CD4-positive, CD25-positive, alpha-beta regulatory T cell (primary cell): ENCODE measurements around the gene OLFM2. TPM values are rescaled to one million over a fixed set of nuclear protein-coding genes. Genes with fewer than 3 reads are reported as not detected.
"Not testable (repeated sequence)": the region's sequence is repeated elsewhere in the genome, so short reads cannot be mapped to it uniquely, and the experiment has no call there.

ENCODE experiments used
- ATAC-seq, 2 donors: fragments of 150-1000 bp; cut with Tn5 transposase; one replicate each; pipeline ENCODE4 v1.10.0; 2021; ENCODE audit warnings: low read depth in 2 of 2, moderate number of reproducible peaks in 2 of 2, moderate library complexity in 1 of 2
- DNase-seq, 3 donors: peaks; one replicate each; pipeline versions ENCODE4 v3.0.0 to v3.0.0-alpha.2; 2012 to 2022; ENCODE audit warnings: mixed read lengths in 1 of 3
- H3K27ac ChIP-seq: one replicate; pipeline ENCODE4 v1.7.0; 2013; ENCODE audit warnings: mild to moderate bottlenecking, low read length; ENCODE audit not compliant: insufficient read depth, poor library complexity, severe bottlenecking
- H3K27me3 ChIP-seq: one replicate; pipeline ENCODE4 v1.7.0; 2013; ENCODE audit warnings: low read length; ENCODE audit not compliant: control insufficient read depth, insufficient read depth
- H3K36me3 ChIP-seq: one replicate; pipeline ENCODE4 v1.7.0; 2013; ENCODE audit warnings: mild to moderate bottlenecking, low read length, moderate library complexity; ENCODE audit not compliant: control insufficient read depth, insufficient read depth
- H3K4me1 ChIP-seq: 2 replicates; pipeline ENCODE4 v1.7.0; 2013; ENCODE audit warnings: mild to moderate bottlenecking, low read length; ENCODE audit not compliant: insufficient read depth, control insufficient read depth, poor library complexity, severe bottlenecking
- H3K4me3 ChIP-seq: one replicate; pipeline ENCODE4 v1.7.0; 2013; ENCODE audit warnings: low read depth, mild to moderate bottlenecking, low read length, moderate library complexity
- H3K9me3 ChIP-seq, 2 experiments: 1 replicate in 1 of 2; 2 replicates in 1 of 2; pipeline ENCODE4 v1.7.0; 2013; ENCODE audit warnings: low read length in 2 of 2, mild to moderate bottlenecking in 1 of 2, moderate library complexity in 1 of 2; ENCODE audit not compliant: control insufficient read depth in 2 of 2
- H3K27ac Mint-ChIP-seq, 3 donors: one replicate each; pipeline ENCODE4 v1.8.0; 2020 to 2022; ENCODE audit warnings: mild to moderate bottlenecking in 3 of 3, mixed read lengths in 3 of 3, moderate library complexity in 2 of 3
- H3K27me3 Mint-ChIP-seq: one replicate; pipeline ENCODE4 v1.8.0; 2022; ENCODE audit warnings: mild to moderate bottlenecking, mixed read lengths
- H3K36me3 Mint-ChIP-seq: one replicate; pipeline ENCODE4 v1.8.0; 2020; ENCODE audit warnings: mixed read lengths
- H3K4me1 Mint-ChIP-seq, 4 donors: one replicate each; pipeline ENCODE4 v1.8.0; 2020 to 2022; ENCODE audit warnings: mixed read lengths in 4 of 4, mild to moderate bottlenecking in 1 of 4
- H3K4me3 Mint-ChIP-seq, 4 donors: one replicate each; pipeline ENCODE4 v1.8.0; 2020 to 2022; ENCODE audit warnings: mild to moderate bottlenecking in 4 of 4, mixed read lengths in 4 of 4, moderate library complexity in 3 of 4
- H3K9me3 Mint-ChIP-seq, 7 donors: one replicate each; pipeline ENCODE4 v1.8.0; 2020 to 2022; ENCODE audit warnings: mixed read lengths in 7 of 7, mild to moderate bottlenecking in 3 of 7, moderate library complexity in 2 of 7
- polyA plus RNA-seq, 4 donors: library from polyadenylated mRNA; unstranded; fragments of 300-500 nt; fragmentation: Illumina TruSeq; gene quantifications; one replicate each; pipeline ENCODE4 v1.2.3, GENCODE V29; 2021
- total RNA-seq: library from RNA; stranded (reverse); gene quantifications from one replicate; pipeline ENCODE4 v1.2.3, GENCODE V29; 2022

OLFM2 gene
- total and polyA plus RNA-seq, 5 donors from 2014 or later, result 7.7 to 22.4 (median 14.4) TPM

- no peak overlapping the region for H3K4me3 Mint-ChIP-seq
- no peak for DNase-seq
- H3K9me3 ChIP-seq, result no peaks in the 10 kb centered on the region
- no peak for ATAC-seq
- H3K27ac Mint-ChIP-seq, result no peak overlapping the region
- no peaks in the 10 kb centered on the region for H3K36me3 ChIP-seq
- no peak overlapping the region for H3K27ac ChIP-seq
- H3K36me3 Mint-ChIP-seq, result no peaks in the 10 kb centered on the region
- H3K27me3 Mint-ChIP-seq, result peaks cover 17% of the 10 kb centered on the region
- no peak overlapping the region for H3K4me3 ChIP-seq
- no peaks in the 10 kb centered on the region for H3K4me1 ChIP-seq
- H3K4me1 Mint-ChIP-seq, result no peaks in the 10 kb centered on the region
- H3K27me3 ChIP-seq, result peaks cover 2% of the 10 kb centered on the region
- no peaks in the 10 kb centered on the region for H3K9me3 Mint-ChIP-seq
Measured at GRCh38 chr19:9953802-9954542, 17.7 kb upstream of the OLFM2 start.

GRCh38 chr19:9952276-9952675, 16.0 kb upstream of the OLFM2 start:
- H3K4me1 Mint-ChIP-seq, result no peaks in the 10 kb centered on the region
- ATAC-seq (no peak), DNase-seq (no peak)
- Histone ChIP-seq H3K9me3 (no peaks in the 10 kb centered on the region), H3K27ac (no peak overlapping the region), H3K27me3 (peaks cover 2% of the 10 kb centered on the region), H3K4me1 (no peaks in the 10 kb centered on the region), H3K4me3 (no peak overlapping the region), H3K36me3 (no peaks in the 10 kb centered on the region)
- no peak overlapping the region for H3K27ac Mint-ChIP-seq
- no peaks in the 10 kb centered on the region for H3K36me3 Mint-ChIP-seq
- no peak overlapping the region for H3K4me3 Mint-ChIP-seq
- H3K9me3 Mint-ChIP-seq, result no peaks in the 10 kb centered on the region
- H3K27me3 Mint-ChIP-seq, result peaks cover 25% of the 10 kb centered on the region

GRCh38 chr19:9947441-9947840, 11.1 kb upstream of the OLFM2 start:
- Mint-ChIP-seq H3K36me3 (no peaks in the 10 kb centered on the region), H3K27me3 (peaks cover 39% of the 10 kb centered on the region)
- no peak for DNase-seq

GRCh38 chr19:9946528-9947125, 10.3 kb upstream of the OLFM2 start:
- not testable (repeated sequence) for H3K36me3 Mint-ChIP-seq, H3K4me1 Mint-ChIP-seq, H3K27ac ChIP-seq, DNase-seq, H3K27me3 ChIP-seq, H3K4me1 ChIP-seq, ATAC-seq, H3K4me3 ChIP-seq, H3K36me3 ChIP-seq, H3K9me3 ChIP-seq, H3K9me3 Mint-ChIP-seq, H3K27ac Mint-ChIP-seq, H3K4me3 Mint-ChIP-seq
- H3K27me3 Mint-ChIP-seq, result peaks cover 34% of the 10 kb centered on the region

More at GRCh38 chr19:9947441-9947840, 11.1 kb upstream of the OLFM2 start:
- H3K4me1 Mint-ChIP-seq, result peaks cover 0 to 4% (median 1%) of the 10 kb centered on the region in 4 donors
- H3K36me3 ChIP-seq, result no peaks in the 10 kb centered on the region
- H3K9me3 Mint-ChIP-seq, result peaks cover 0 to 4% (median 0%) of the 10 kb centered on the region in 7 donors
- H3K9me3 ChIP-seq, result no peaks in the 10 kb centered on the region
- ATAC-seq, result no peak
- H3K27ac ChIP-seq, result no peak overlapping the region
- no peak overlapping the region for H3K4me3 Mint-ChIP-seq
- H3K27ac Mint-ChIP-seq, result no peak overlapping the region
- no peaks in the 10 kb centered on the region for H3K4me1 ChIP-seq
- peaks cover 2% of the 10 kb centered on the region for H3K27me3 ChIP-seq
- no peak overlapping the region for H3K4me3 ChIP-seq

- H3K36me3 Mint-ChIP-seq, result peaks cover 3% of the 10 kb centered on the region
- no peak overlapping the region for H3K4me3 Mint-ChIP-seq
- DNase-seq (no peak), ATAC-seq (no peak)
- peaks cover 0 to 4% (median 2%) of the 10 kb centered on the region in 4 donors for H3K4me1 Mint-ChIP-seq
- no peak overlapping the region for H3K27ac ChIP-seq
- H3K4me1 ChIP-seq, result no peaks in the 10 kb centered on the region
- H3K4me3 ChIP-seq, result no peak overlapping the region
- H3K9me3 ChIP-seq, result peaks cover 9 to 10% of the 10 kb centered on the region in 2 experiments
- H3K36me3 ChIP-seq, result no peaks in the 10 kb centered on the region
- peaks cover 5% of the 10 kb centered on the region for H3K27me3 ChIP-seq
- no peak overlapping the region for H3K27ac Mint-ChIP-seq
- H3K9me3 Mint-ChIP-seq, result peaks cover 0 to 11% (median 6%) of the 10 kb centered on the region in 7 donors
- H3K27me3 Mint-ChIP-seq, result peaks cover 39% of the 10 kb centered on the region
Measured at GRCh38 chr19:9945319-9945966, 9.1 kb upstream of the OLFM2 start.

DNA sequence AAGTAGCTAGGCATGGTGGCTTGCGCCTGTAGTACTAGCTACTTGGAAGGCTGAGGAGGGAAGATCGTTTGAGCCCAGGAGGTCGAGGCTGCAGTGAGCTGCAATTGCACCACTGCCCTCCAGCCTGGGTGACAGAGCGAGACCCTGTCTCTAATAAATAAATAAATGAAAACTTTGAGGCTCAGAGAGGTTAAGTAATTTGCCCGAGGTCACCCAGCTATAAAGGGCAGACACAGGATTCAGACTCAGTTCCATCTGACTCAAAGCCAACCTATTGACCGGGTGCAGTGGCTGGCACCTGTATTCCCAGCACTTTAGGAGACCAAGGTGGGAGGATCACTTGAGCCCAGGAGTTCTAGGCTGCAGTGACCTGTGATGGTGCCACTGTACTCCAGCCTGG, 7.4 kb upstream of the OLFM2 start:
- H3K27ac ChIP-seq, result no peak overlapping the region
- H3K4me1 ChIP-seq, result no peaks in the 10 kb centered on the region
- Mint-ChIP-seq H3K27ac (no peak overlapping the region), H3K4me3 (no peak overlapping the region), H3K27me3 (peaks cover 40% of the 10 kb centered on the region), H3K9me3 (peaks cover 0 to 11% (median 6%) of the 10 kb centered on the region in 7 donors), H3K36me3 (peaks cover 3% of the 10 kb centered on the region), H3K4me1 (peaks cover 0 to 4% (median 2%) of the 10 kb centered on the region in 4 donors)
- ATAC-seq (no peak), DNase-seq (no peak)
- H3K27me3 ChIP-seq, result peaks cover 8% of the 10 kb centered on the region
- H3K4me3 ChIP-seq, result no peak overlapping the region
- no peaks in the 10 kb centered on the region for H3K36me3 ChIP-seq
- H3K9me3 ChIP-seq, result peaks cover 9 to 10% of the 10 kb centered on the region in 2 experiments

GRCh38 chr19:9941671-9942070, 5.4 kb upstream of the OLFM2 start:
- Mint-ChIP-seq H3K4me3 (no peak overlapping the region), H3K9me3 (peaks cover 0 to 13% (median 6%) of the 10 kb centered on the region in 7 donors), H3K4me1 (peaks cover 0 to 10% (median 8%) of the 10 kb centered on the region in 4 donors), H3K27ac (no peak overlapping the region), H3K36me3 (peaks cover 3% of the 10 kb centered on the region), H3K27me3 (peaks cover 44% of the 10 kb centered on the region)
- Histone ChIP-seq H3K9me3 (peaks cover 9 to 10% of the 10 kb centered on the region in 2 experiments), H3K36me3 (no peaks in the 10 kb centered on the region), H3K4me1 (peaks cover 4% of the 10 kb centered on the region), H3K27ac (no peak overlapping the region), H3K4me3 (no peak overlapping the region), H3K27me3 (peaks cover 11% of the 10 kb centered on the region)
- ATAC-seq, result no peak
- DNase-seq, result no peak
